HG02870 (cell line): ENCODE data around the gene HSH2D.
A peak's percentile ranks its signal among the peaks of the same experiment; 100 is the strongest.

ENCODE experiments used
- ATAC-seq: cut with Tn5 transposase; IDR thresholded peaks from one replicate; pipeline ENCODE4 v1.9.1; 2021; ENCODE audit warnings: mild to moderate bottlenecking, moderate library complexity; ENCODE audit not compliant: unreplicated experiment

Gene HSH2D

DNA sequence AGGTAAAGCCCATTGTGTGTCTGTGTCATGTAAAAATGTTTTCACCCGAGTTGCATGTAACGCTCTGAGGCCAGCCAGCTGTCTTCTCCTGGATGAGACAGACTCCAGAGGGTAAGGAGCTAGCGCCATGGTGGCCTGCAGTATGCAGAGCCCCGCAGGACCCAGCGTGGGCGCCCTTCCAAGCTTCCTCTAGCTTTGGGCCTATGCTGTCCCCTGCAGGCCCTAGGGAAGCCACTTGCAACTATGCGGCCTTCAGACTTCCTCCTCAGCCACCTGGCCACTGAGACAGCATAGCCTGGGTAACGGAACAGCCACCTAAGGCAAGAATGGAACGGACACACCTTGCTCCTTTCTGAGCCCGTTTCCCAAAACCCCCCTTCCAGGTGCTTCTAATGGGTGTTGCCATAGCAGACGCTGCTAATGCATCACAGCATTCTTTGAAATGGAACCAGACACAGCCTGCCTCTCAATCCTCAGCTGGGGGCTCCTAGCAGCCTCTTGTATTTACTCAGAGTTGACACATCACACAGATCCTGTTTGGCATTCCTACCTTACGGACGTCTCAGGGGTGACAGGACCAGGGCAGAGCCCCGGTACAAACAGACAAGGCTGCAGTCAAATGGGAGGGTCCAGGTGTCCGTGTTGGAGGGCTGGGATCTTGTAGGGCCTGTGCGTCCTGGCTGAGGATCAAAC, 47.9 kb downstream of the HSH2D start:
- no peak for ATAC-seq

DNA sequence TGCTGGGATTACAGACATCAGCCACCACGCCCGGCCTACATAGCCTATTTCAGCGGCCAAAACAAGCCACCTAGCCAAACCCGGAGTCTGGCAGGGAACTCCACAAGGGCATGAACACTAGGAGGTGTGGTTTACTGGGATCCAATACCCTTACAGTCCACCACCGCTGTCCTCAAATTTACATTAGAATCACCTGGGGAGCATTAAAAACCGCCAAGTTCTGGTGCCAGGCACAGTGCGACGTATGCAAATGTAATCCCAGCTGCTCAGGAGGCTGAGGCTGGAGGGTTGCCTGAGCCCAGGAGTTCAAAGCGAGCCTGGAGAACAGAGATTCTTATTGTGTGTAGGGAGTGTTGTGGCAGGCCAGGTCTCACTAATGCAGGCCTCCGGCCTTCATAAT, 50.0 kb downstream of the HSH2D start:
- no peak for ATAC-seq

DNA sequence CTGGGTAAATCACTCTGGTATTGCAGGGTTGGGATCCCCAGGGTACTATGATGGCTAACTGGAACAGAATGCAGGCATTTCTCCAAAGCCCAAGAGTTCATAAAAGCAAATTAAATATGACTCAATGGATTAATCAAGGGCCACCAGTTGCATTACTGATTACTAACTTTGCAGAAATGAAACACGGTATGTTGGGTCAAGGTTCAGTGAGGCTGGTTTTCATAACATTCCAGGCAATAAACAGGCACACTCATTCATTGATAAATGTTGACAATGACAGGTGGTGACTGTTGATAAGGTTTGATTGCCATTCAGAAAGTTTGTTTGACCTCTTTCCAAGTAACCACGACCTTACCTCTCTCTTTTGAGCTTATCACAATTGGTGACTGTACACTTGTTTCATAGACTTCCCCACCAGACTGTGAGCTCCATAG, 53.7 kb downstream of the HSH2D start:
- no peak for ATAC-seq

- peak; percentile 76 for ATAC-seq
These were observed 54.3 kb downstream of the HSH2D start, which contains the start of gene AP1M1 for GRCh38 chr19:16197622-16198369. Gene AP1M1, plus strand, starts transcription at chr19:16197911. Its CDS starts 116 bp downstream, at chr19:16198027.

GRCh38 chr19:16198370-16198651, 54.8 kb downstream of the HSH2D start:
- ATAC-seq = no peak

DNA sequence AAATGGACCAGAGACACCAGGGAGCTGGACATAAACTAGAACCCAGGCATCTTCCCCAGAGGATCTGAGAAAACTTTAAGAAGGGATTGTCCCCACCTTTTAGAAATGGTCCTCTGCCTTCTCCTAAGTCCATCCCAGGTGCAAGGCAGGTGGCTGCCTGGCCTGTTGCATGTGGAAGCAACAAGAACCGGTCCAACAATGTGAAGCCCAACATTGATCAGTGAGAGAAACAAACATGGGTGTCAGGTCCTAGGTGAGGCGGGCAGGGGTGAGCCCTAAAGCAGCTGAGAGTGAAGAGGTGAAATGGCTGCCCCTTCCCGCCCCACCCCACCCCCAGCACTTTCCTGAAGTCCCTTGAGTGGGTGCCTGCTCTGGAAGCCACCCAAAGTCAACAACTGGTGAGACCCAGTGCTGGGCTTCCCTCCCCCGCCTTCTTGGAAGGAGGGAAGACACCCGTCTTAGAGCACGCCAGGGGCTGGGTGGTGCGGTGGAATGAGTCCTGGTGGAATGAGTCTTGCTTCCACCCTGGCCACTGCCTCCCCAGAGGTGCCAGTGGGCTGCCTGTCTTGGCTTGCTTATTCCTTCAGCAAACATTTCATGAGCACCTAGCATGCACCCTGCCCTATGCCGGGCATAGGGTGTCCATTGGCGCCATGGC, 55.9 kb downstream of the HSH2D start:
- no peak for ATAC-seq

DNA sequence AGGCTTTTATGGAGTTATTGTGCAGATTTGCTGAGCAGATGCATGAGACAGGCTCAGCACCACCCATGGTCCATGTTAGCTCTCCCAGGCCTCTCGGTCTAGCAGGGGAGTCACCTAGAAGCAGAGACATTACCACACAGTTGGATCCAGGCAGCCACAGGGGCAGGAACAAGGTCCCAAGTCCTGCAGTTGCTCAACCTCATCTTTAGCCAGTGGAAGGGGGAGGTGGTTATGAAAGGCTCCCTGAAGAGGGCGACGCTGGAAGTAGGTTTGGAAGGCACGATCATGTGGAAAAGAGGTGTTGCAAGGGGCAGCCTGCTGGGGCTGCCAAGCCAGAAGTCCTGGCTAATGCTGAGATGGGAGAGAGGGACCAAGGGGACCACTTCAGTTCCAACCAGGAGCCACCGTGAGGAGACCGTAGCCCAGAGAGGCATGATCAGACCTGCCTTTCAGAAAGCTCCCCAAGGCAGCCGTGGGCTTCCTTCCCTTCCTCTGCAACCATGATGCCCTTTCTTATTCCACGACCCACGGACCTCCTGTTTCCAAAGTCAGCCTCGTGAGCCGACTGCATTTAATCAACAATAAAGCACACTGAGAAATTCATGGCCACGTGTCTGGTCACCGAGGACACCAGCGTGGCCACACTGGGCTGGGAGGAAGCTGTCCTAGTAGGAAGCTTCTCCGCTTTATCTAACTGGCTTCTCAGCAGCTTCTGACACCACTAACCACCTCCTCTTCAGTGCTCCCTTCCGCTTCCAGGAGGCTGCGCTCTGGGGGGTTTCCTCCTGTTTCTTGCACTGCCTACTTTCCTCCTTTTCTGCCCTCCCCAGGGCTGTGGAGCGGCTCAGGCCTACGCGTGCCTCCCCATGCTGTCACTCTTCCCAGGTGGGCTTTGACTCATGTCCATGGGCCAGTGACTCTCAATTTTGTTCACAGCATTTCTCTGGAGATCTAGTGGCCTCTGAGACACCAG, 56.8 kb downstream of the HSH2D start:
- no peak for ATAC-seq

DNA sequence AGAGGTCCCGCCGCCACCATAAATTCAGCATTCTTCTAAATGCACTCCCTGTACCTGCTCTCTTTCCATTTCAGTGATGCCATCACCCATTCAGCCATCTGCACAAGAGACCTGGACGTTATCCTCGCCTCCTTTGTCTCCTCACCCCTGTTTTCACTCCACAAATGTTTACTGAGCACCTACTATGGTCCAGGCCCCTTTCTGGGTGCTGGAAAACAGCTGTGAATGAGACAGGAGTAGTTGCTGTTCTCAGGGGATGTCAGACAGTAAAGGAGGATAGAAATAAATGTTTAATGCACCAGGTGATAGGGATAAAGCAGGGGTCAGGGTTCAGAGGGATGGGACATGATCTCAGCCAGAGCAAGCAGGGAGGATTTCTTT, 57.5 kb downstream of the HSH2D start:
- no peak for ATAC-seq

DNA sequence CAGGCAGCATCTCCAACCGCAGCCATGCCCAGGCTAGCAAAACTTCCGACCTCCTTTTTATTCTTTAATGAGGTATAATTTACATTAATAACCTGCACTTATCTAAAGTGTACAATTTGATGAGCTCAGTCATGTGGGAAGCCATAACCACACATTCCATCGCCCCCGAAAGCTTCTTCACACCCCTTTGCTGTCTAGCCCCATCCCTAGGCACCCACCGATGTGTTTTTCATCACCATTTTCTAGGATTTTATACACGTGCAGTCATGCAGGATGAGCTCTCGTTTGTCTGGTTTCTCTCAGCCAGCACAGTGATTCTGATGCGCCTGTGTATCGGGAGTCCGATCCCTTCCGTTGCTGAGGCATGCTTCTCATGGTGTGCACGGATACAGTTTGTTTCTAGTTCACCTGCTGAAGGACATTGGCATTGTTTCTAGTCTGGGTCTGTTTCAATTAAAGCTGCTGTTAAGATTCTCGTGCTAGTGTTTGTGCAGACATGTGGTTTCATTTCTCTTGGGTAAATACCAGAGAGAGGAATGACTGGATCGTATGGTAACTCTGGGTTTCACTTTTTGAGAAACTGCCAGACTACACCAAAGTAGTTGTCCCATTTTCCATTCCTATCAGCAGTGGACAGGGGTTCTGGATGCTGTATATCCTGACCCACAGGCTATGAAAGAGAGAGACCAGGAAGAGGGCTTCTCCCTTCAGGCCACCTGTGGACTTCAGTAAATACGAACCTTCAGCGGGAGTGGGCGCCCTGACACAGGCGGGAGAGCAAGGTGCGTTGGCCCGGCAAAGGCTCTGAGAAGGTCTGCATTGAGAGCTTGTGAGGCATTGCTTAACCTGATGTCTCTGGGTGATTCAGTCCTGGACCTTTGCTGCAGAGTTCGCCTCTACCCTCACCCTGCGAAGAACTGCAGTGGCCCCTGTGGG, 59.1 kb downstream of the HSH2D start:
- ATAC-seq = no peak

DNA sequence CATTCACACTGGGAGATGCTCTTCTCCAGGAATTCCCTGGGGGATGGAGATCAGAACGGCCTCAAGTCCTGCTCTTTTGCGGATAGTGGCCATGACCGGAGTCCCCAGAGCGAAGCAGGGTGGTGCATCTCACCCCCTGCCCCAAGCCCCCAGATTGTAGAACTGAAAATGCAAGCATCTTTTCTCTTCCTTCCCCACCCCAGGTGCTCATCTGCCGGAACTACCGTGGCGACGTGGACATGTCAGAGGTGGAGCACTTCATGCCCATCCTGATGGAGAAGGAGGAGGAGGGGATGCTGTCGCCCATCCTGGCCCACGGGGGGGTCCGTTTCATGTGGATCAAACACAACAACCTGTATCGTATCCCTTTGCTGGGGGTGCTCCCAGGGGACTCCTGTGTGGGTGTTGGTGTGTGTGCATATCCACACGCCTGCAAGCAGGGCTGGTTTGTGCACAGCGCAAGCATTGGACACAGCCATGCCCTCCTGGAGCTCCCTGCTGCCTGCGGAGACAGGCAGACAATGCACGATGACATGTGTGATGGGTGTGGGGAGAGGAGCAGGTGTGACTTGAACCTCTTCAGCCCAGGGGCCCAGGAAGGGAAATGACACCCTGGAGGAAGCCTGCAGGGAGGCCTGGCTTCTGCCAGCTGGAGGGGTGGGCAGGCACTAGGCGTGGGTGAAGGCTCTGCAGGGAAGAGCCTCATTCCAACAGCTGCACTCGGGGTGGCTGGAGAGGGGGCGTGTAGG, 59.9 kb downstream of the HSH2D start:
- no peak for ATAC-seq

DNA sequence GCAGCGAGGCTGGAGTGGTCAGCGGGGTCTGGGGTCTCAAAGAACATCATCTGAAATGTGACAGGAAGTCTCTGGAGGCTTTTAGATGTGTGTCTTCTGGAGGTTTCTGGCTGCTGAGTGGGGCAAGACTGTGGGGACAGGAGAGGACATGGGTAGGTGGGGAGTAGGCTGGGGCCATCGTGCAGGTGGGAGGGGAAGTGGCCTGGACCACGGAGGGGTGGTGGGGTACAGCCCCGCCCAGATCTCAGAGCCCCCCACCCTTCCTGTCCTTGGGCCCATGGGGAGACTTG, 60.5 kb downstream of the HSH2D start:
- ATAC-seq = no peak

DNA sequence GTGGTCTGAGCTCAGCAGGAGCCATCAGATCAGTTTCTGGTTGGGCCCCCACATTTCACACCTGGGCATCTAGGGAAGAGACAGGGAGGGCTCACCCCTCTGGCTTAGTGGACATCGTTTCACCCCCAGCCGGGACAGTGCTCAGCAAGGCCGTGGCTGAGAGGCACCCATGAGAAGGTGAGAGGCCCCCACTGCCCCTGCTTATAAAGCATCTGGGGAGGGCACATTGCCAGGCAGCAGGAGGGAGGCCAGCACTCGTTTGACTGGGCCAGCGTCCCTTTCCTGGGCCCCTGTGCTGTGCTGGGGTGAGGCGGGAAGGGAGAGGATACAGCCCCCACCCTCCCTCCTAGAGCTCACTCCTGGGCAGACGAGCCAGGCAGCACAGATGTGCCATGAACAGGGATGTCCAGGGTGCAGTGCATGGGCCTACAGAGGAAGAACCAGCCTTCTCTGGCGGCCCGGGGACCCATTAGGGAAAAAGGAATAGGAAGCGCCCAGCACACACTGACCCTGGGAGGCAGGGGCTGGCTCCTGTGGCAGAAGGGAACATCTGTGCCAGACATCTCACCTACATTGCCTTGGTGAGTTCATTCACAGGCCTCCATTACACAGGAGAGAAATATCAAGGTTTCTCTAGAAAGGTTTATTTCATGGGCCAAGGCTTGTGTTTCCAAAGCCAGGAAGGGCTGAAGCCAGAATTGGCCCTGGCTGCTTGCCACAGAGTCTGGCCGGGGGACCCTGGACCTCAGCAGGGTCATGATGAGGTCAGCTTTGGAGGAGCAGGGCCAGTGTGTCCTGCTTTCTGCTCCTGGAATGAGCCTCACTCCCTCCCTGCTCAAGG, 61.9 kb downstream of the HSH2D start:
- no peak for ATAC-seq

GRCh38 chr19:16206046-16206605, 62.6 kb downstream of the HSH2D start:
- ATAC-seq = no peak

- no peak for ATAC-seq
These were observed 63.2 kb downstream of the HSH2D start for GRCh38 chr19:16206637-16207036.

DNA sequence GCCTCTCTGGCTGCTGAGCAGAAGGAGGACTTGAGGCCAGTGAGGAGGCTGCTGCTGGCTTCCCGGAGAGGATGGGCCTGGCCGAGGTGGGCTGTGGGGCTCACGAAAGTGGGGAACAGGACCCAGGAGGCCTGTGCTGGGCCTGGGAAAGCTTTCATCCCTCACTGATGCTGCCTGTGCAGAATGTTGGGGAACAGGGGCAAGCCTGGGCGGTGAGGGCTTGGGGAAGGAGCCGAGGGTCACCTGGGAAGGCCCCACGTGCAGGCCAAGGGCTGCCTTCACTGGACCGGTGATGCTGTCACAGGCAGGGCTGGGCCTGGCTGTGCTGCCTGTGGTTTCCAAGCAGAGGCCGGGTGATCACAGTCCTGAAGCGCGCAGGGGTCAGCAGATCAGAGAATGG, 63.6 kb downstream of the HSH2D start:
- ATAC-seq = no peak

- no peak for ATAC-seq
These were observed 64.1 kb downstream of the HSH2D start for GRCh38 chr19:16207490-16208025.
